Endothelial cell of umbilical vein (primary cell): Measurements from ENCODE around the gene FEZF2.

Source experiments
- CTCF ChIP-seq, 2 donors: IDR thresholded peaks; 1 replicate in 1 of 2; 2 replicates in 1 of 2; pipeline ENCODE4 v1.5.1; 2011; ENCODE audit warnings: low read length in 2 of 2, mild to moderate bottlenecking in 2 of 2, moderate library complexity in 2 of 2, control low read depth in 1 of 2, inconsistent platforms in 1 of 2, low read depth in 1 of 2; ENCODE audit not compliant: insufficient read depth in 1 of 2; ENCODE audit errors: extremely low read depth in 1 of 2
- EZH2 ChIP-seq: IDR thresholded peaks from 2 replicates; pipeline ENCODE4 v1.6.1; 2012; ENCODE audit warnings: borderline replicate concordance, low read depth, mild to moderate bottlenecking, moderate library complexity, low read length, inconsistent platforms; ENCODE audit not compliant: severe bottlenecking
- FOS ChIP-seq: IDR thresholded peaks from 2 replicates; pipeline ENCODE4 v1.6.1; 2011; ENCODE audit warnings: mild to moderate bottlenecking, low read length, moderate library complexity, borderline replicate concordance; ENCODE audit not compliant: insufficient read depth
- GATA2 ChIP-seq: IDR thresholded peaks from 2 replicates; pipeline ENCODE4 v1.7.0; 2011; ENCODE audit warnings: low read depth, mild to moderate bottlenecking, moderate library complexity, mixed read lengths, low read length; ENCODE audit not compliant: insufficient read length, insufficient read depth
- JUN ChIP-seq: IDR thresholded peaks from 2 replicates; pipeline ENCODE4 v1.6.1; 2011; ENCODE audit warnings: borderline replicate concordance, low read depth; ENCODE audit not compliant: insufficient read length, insufficient read depth
- MAX ChIP-seq: IDR thresholded peaks from 2 replicates; pipeline ENCODE4 v1.6.1; 2011; ENCODE audit not compliant: insufficient read depth, insufficient read length
- MYC ChIP-seq: IDR thresholded peaks from one replicate; pipeline ENCODE4 v1.6.1; 2011; ENCODE audit warnings: mild to moderate bottlenecking, low read depth, low read length
- POLR2A ChIP-seq: IDR thresholded peaks from 2 replicates; pipeline ENCODE4 v1.6.1; 2012; ENCODE audit warnings: low read depth, mild to moderate bottlenecking, control low read depth, low read length
- POLR2AphosphoS5 ChIP-seq: IDR thresholded peaks from 2 replicates; pipeline ENCODE4 v1.6.1; 2012; ENCODE audit warnings: low read depth, mild to moderate bottlenecking, control low read depth, low read length, moderate library complexity; ENCODE audit not compliant: insufficient read depth

GRCh38 chr3:62416144-62416543 lies 42.8 kb upstream of the FEZF2 start:
- TF ChIP-seq EZH2 (no peak), CTCF (IDR thresholded peaks at IDR 0.05; ENCODE audit: extremely low read depth in 1 of 2, insufficient read depth in 1 of 2, low read depth in 1 of 2, low read length in 2 of 2) (no peak), POLR2A (no peak), GATA2 (no peak), POLR2AphosphoS5 (no peak), MAX (no peak), FOS (no peak), JUN (no peak), MYC (no peak)
